SH-SY5Y (cell line): ENCODE results near the gene CD44.

ENCODE experiments used
- GATA2 ChIP-seq: IDR thresholded peaks from 2 replicates; pipeline ENCODE4 v1.6.1; 2011; ENCODE audit warnings: mild to moderate bottlenecking, low read depth, low read length
- GATA3 ChIP-seq: IDR thresholded peaks from 2 replicates; pipeline ENCODE4 v1.6.1; 2011; ENCODE audit warnings: low read depth, mild to moderate bottlenecking, low read length, moderate library complexity

DNA sequence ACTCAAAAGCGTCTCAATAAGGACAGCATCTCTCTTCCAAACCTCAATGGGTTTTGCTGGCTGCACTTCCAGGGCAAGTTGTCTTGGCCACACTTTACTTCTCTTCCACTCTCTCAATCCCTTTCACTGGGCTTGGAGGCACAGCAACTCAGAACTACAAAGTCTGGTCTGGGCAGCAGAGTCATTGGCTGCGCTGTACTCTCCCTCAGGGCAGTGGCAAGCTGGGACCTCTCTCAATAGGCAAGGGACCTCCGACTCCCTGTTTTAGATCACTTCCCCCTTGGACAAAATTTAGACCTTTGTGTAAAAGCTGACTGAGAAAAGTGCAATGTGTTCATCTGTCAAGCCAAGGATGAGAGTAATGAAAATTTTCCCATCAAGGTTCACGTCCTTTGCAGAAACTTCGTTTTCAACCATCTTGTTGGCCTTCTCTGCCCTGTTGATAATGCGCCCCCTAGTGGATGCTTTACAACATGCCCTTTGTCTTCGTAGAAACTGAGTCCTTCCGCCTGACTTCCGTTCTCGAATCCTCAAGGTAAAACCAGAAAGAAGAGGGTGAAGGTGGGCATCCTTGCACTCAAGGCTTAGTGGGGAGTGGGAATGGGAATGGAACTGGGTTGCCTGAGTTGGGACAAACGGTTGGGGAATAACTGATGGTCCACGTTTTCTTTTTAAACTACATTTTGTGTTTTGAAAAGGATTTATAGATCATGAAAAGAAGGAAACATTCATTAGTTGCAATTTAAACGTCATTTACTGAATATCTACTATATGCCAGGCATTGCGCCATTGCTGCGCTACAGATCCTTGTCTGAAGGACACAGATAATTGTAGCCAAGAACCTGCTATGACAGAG, 99.1 kb downstream of the CD44 start:
- TF ChIP-seq GATA3 = no peak
- TF ChIP-seq GATA2 = no peak
